BE2C (cell line): ENCODE measurements around the gene TFEB.

Source experiments
- DNase-seq: peaks from one replicate; pipeline ENCODE4 v3.0.0-alpha.2; 2020
- H3K27me3 ChIP-seq: fragments of 250-450 bp; sonication (Bioruptor Pico); 2 replicates; pipeline ENCODE4 v1.5.1; 2020; ENCODE audit warnings: mild to moderate bottlenecking
- H3K36me3 ChIP-seq: fragments of 250-450 bp; sonication (Bioruptor Pico); 2 replicates; pipeline ENCODE4 v1.5.1; 2020; ENCODE audit warnings: mild to moderate bottlenecking
- H3K4me1 ChIP-seq: fragments of 250-450 bp; sonication (Bioruptor Pico); 2 replicates; pipeline ENCODE4 v1.5.1; 2020
- H3K4me3 ChIP-seq: 2 replicates; pipeline ENCODE4 v1.5.1; 2011; ENCODE audit warnings: low read depth, low read length
- H3K9me3 ChIP-seq: fragments of 250-450 bp; sonication (Bioruptor Pico); 2 replicates; pipeline ENCODE4 v1.5.1; 2020
- TF ChIP-seq, protein P1 (sequence below): IDR thresholded peaks from 2 replicates; pipeline ENCODE4 v1.5.1; 2012; ENCODE audit warnings: mild to moderate bottlenecking, low read depth, low read length

The TFEB gene

GRCh38 chr6:41690541-41691330 lies 44.7 kb downstream of the TFEB start:
- Histone ChIP-seq H3K9me3 (no peaks in the 10 kb centered on the region), H3K4me1 (no peaks in the 10 kb centered on the region), H3K36me3 (no peaks in the 10 kb centered on the region; the same call in 1 of the 2 replicates), H3K4me3 (no peak overlapping the region), H3K27me3 (no peaks in the 10 kb centered on the region)
- no peak for DNase-seq
- TF ChIP-seq, protein P1, sequence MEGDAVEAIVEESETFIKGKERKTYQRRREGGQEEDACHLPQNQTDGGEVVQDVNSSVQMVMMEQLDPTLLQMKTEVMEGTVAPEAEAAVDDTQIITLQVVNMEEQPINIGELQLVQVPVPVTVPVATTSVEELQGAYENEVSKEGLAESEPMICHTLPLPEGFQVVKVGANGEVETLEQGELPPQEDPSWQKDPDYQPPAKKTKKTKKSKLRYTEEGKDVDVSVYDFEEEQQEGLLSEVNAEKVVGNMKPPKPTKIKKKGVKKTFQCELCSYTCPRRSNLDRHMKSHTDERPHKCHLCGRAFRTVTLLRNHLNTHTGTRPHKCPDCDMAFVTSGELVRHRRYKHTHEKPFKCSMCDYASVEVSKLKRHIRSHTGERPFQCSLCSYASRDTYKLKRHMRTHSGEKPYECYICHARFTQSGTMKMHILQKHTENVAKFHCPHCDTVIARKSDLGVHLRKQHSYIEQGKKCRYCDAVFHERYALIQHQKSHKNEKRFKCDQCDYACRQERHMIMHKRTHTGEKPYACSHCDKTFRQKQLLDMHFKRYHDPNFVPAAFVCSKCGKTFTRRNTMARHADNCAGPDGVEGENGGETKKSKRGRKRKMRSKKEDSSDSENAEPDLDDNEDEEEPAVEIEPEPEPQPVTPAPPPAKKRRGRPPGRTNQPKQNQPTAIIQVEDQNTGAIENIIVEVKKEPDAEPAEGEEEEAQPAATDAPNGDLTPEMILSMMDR = no peak

DNA sequence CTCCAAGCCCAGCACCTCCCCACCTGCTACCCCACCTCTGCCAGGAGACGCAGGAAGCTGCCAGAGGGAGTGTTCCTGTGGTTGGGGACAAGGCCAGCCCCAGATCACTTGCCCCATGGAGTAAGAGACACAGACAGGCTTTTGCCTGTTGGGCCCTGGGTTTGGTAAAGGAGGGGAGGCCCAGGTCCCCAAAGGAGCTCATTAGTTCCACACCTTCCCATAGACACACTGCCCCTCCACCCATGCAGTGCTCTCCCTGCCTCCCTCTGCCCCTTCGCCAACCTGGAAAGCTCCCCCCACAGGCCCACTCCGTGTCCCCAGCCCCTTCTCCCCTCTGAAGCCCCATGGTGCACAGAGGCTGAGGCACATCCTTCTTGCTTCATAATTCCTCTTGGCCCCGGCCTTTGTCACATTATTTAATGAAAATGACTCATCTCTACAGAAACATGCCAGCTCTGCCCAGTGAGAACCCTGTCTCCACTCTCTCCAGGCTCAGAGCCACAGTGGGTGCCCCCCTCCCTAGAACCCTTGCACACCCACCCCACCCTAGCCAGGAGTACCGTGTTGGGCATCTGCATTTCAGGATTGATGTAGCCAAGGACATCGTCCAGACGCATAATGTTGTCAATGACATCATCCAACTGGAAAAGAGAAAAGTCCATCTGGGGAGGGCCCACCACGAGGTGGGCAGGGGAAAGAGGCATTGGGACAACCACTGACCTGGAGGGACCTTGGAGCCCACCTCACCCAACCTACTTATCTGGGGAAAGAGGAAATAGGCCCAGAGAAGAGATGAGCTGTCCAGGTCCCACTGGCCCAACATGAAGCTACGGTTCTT lies 46.0 kb downstream of the TFEB start:
- DNase-seq = no peak
- no peaks in the 10 kb centered on the region for H3K27me3 ChIP-seq
- TF ChIP-seq, protein P1 = no peak
- no peaks in the 10 kb centered on the region; the same call in 1 of the 2 replicates for H3K36me3 ChIP-seq
- no peaks in the 10 kb centered on the region for H3K9me3 ChIP-seq
- no peaks in the 10 kb centered on the region for H3K4me1 ChIP-seq
- H3K4me3 ChIP-seq = no peak overlapping the region

DNA sequence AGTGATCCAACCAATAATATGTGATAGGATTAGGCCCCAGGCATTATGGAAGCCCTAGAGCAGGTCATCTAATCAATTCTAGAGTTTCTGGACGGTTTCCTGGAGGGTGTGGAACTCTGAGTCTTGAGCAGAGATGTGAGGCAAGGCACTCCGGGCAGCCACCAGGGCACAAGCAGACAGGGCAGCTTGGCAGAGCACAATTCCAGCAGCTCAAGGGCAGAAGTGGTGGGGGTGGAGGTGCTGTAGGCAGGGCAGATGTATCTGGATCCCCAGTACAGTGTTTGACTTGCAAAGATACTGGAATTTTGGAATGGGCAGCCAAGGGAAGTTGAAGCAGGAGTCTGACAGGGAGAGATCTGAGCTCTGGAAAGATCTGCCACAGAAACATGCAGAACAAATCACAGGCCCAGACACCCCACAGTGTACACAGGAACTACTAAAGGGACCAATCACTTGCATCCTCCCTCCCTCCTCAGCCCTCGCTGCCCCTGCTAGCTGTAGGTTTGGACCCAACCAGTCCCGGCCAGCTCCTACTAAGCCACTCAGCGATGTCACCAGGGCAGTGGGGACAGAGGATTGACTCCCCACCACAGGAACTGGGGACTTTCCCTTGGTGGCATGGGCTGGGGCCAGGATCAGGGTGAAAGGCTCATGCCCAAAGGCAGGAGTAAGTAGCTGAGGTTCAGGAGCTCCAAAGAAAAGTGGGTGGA lies 47.0 kb downstream of the TFEB start:
- TF ChIP-seq, protein P1 = no peak
- H3K27me3 ChIP-seq = no peaks in the 10 kb centered on the region
- no peaks in the 10 kb centered on the region; the same call in 1 of the 2 replicates for H3K36me3 ChIP-seq
- no peak overlapping the region for H3K4me3 ChIP-seq
- DNase-seq = no peak
- no peaks in the 10 kb centered on the region for H3K9me3 ChIP-seq
- H3K4me1 ChIP-seq = no peaks in the 10 kb centered on the region

GRCh38 chr6:41687501-41688175 lies 47.8 kb downstream of the TFEB start:
- no peak for DNase-seq
- no peaks in the 10 kb centered on the region for H3K9me3 ChIP-seq
- H3K4me1 ChIP-seq = no peaks in the 10 kb centered on the region
- H3K27me3 ChIP-seq = no peaks in the 10 kb centered on the region; the same call in 1 of the 2 replicates
- TF ChIP-seq, protein P1 = no peak
- no peak overlapping the region for H3K4me3 ChIP-seq
- no peaks in the 10 kb centered on the region; the same call in 1 of the 2 replicates for H3K36me3 ChIP-seq

DNA sequence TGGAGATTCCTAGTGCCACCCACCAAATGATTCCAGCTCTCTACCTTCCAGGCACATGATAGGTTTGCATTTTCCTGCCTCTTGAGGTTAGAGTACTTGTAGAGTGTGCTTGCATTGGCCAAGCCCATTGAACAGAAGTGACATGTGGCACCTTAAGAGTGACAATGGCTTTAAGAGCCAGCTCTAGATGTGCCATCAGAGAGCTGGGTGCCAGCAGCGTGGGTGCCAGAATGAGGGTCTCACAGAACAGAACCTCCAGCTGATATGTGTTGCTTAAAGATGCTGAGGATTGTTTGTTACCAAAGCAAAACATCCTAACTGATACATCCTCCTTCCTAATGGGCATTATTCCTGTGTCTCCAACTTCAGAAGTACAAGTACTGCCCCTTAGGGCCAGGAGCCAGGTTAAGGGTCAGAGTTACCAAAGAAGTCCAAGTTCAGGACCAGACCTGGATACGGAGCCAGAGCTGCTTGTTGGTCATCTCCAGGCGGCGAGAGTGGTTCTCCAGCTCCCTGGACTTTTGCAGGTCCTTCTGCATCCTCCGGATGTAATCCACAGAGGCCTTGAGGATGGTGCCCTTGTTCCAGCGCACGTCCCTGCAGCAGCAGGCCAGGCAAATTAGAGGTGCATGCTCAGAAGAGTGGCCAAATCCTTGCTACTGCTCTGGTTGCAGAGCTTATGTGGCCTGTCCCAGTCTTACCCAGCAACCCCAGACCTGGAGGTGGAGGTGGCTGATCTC lies 49.6 kb downstream of the TFEB start:
- no peak for DNase-seq
- TF ChIP-seq, protein P1 = no peak
- H3K4me1 ChIP-seq = peaks cover 3% of the 10 kb centered on the region; the same call in 1 of the 2 replicates
- no peaks in the 10 kb centered on the region; the same call in 1 of the 2 replicates for H3K36me3 ChIP-seq
- no peak overlapping the region for H3K4me3 ChIP-seq
- H3K27me3 ChIP-seq = no peaks in the 10 kb centered on the region; the same call in 1 of the 2 replicates
- H3K9me3 ChIP-seq = no peaks in the 10 kb centered on the region
